Colon (tissue), 2 donors: ENCODE results near the gene IGDCC3.

Source experiments
- FAIRE-seq: peaks from 2 replicates; lab custom pipeline; 2012; peaks lifted over from hg19 to GRCh38; lab: Jason Lieb, UNC
- donor health status: control.
- donor health status: control.

Gene IGDCC3

GRCh38 chr15:65386886-65387285, 9.1 kb upstream of the IGDCC3 start:
- no peak for FAIRE-seq

GRCh38 chr15:65386376-65386775, 8.6 kb upstream of the IGDCC3 start:
- no peak for FAIRE-seq

GRCh38 chr15:65385870-65386258, 8.1 kb upstream of the IGDCC3 start:
- FAIRE-seq, result no peak

GRCh38 chr15:65384895-65385869, 7.4 kb upstream of the IGDCC3 start:
- no peak for FAIRE-seq

- FAIRE-seq, result no peak
These were observed 6.7 kb upstream of the IGDCC3 start for GRCh38 chr15:65384505-65384894.

- no peak for FAIRE-seq
These were observed 6.2 kb upstream of the IGDCC3 start for GRCh38 chr15:65383991-65384390.

GRCh38 chr15:65383456-65383855, 5.7 kb upstream of the IGDCC3 start:
- FAIRE-seq, result no peak

- FAIRE-seq, result no peak
These were observed 5.1 kb upstream of the IGDCC3 start for GRCh38 chr15:65382921-65383320.

GRCh38 chr15:65382146-65382491, 4.3 kb upstream of the IGDCC3 start:
- no peak for FAIRE-seq

- FAIRE-seq, result no peak
These were observed 3.8 kb upstream of the IGDCC3 start for GRCh38 chr15:65381445-65382145.

- FAIRE-seq, result no peak
These were observed 2.2 kb upstream of the IGDCC3 start for GRCh38 chr15:65379986-65380385.

GRCh38 chr15:65377105-65377975, 462 bp downstream of the IGDCC3 start:
- no peak for FAIRE-seq

GRCh38 chr15:65376767-65377104, 1.1 kb downstream of the IGDCC3 start:
- no peak for FAIRE-seq

GRCh38 chr15:65375871-65376607, 1.8 kb downstream of the IGDCC3 start:
- no peak for FAIRE-seq

- no peak for FAIRE-seq
These were observed 2.9 kb downstream of the IGDCC3 start for GRCh38 chr15:65374821-65375401.

GRCh38 chr15:65374334-65374733, 3.5 kb downstream of the IGDCC3 start:
- no peak for FAIRE-seq

- FAIRE-seq, result no peak
These were observed 4.6 kb downstream of the IGDCC3 start for GRCh38 chr15:65373163-65373651.

GRCh38 chr15:65372787-65373067, 5.1 kb downstream of the IGDCC3 start:
- no peak for FAIRE-seq

GRCh38 chr15:65371976-65372786, 5.6 kb downstream of the IGDCC3 start:
- FAIRE-seq, result no peak

GRCh38 chr15:65370885-65371284, 6.9 kb downstream of the IGDCC3 start:
- no peak for FAIRE-seq

GRCh38 chr15:65369651-65370050, 8.2 kb downstream of the IGDCC3 start:
- no peak for FAIRE-seq
